ENCODE data around the gene R3HDM2.

The R3HDM2 gene

DNA sequence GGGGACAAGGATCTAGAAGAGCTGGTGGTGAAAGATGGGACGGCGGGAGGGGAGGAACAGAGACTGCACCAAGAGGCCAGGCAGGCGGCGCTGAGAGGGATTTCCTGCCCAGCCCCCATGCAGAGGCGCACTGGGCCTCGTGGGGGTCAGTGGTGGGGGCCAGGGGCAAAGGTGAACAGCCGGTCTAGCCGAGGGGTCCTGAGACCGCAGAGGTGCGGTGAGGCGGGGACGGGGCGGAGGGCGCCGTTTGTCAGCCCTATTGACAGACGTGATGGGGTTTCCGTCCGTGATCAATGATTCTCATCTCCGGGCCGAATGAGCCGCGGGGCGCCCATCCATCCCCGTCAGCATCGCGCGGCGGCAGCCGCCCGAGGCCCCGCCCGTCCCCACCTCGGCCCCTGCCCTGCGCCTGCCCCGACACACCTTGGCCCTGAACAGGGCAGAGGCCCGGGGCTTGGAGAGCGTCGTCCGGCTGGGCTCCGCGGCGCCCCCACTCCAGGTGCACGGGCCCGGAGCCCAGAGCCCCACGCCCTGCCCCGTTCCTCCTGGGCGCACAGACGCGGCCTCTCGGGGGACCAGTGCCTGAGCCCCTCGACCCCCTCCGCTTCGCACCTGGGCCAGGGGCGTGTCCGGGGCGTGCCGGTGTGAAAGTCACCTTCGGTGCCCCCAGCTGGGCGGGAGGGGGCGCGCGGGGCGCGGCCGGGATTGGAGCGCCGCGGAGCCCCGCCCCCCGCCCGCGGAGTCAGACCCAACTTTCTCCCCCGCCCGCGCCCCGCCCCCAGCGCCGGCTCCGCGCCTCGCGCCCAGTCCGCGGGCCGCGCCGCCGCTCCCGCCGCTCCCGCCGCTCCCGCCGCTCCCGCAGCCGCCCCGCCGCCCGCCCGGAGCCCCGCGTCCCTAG, 214.6 kb downstream of the R3HDM2 start, which contains the start of gene NXPH4:
Gene NXPH4 (plus strand): TSS at position 781 of the 898 bp plus-strand sequence. CDS start 176 bp downstream, outside the sequence.
- DNase-seq (ENCODE audit: low spot score): no peak

GRCh38 chr12:57215668-57216013, 215.2 kb downstream of the R3HDM2 start:
- no peak for DNase-seq (ENCODE audit: low spot score)

- DNase-seq (ENCODE audit: low spot score): no peak
Observed at GRCh38 chr12:57215065-57215464, 215.8 kb downstream of the R3HDM2 start.

GRCh38 chr12:57214398-57214781, 216.5 kb downstream of the R3HDM2 start:
- DNase-seq (ENCODE audit: low spot score): peak; percentile 62

GRCh38 chr12:57213763-57214397, 217.0 kb downstream of the R3HDM2 start:
- DNase-seq (ENCODE audit: low spot score): no peak

DNA sequence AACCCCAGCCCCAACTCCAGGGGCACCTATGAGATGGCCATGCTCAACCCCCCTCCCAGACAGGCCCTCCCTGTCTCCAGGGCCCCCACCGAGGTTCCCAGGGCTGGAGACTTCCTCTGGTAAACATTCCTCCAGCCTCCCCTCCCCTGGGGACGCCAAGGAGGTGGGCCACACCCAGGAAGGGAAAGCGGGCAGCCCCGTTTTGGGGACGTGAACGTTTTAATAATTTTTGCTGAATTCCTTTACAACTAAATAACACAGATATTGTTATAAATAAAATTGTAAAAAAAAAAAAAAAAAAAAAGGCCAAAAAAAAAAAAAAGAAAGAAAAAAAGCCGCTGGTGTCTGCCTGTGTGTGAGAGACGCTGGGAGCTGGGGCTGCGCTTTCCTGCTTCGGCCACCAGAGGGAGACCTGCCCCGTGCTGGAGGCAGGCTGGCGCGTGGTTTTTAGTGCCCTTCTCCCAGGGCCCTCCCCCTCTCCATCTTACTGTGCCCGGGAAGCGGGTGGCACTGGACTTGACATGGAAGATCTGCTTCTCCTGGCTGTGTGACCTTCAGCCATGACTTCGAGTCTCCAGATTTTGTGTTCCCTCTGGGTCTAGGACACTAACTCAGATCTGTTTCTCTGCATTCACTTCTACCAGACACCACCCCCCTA, 217.7 kb downstream of the R3HDM2 start:
- peak; percentile 90 for DNase-seq (ENCODE audit: low spot score)

GRCh38 chr12:57212701-57213057, 218.2 kb downstream of the R3HDM2 start:
- DNase-seq (ENCODE audit: low spot score): no peak

DNA sequence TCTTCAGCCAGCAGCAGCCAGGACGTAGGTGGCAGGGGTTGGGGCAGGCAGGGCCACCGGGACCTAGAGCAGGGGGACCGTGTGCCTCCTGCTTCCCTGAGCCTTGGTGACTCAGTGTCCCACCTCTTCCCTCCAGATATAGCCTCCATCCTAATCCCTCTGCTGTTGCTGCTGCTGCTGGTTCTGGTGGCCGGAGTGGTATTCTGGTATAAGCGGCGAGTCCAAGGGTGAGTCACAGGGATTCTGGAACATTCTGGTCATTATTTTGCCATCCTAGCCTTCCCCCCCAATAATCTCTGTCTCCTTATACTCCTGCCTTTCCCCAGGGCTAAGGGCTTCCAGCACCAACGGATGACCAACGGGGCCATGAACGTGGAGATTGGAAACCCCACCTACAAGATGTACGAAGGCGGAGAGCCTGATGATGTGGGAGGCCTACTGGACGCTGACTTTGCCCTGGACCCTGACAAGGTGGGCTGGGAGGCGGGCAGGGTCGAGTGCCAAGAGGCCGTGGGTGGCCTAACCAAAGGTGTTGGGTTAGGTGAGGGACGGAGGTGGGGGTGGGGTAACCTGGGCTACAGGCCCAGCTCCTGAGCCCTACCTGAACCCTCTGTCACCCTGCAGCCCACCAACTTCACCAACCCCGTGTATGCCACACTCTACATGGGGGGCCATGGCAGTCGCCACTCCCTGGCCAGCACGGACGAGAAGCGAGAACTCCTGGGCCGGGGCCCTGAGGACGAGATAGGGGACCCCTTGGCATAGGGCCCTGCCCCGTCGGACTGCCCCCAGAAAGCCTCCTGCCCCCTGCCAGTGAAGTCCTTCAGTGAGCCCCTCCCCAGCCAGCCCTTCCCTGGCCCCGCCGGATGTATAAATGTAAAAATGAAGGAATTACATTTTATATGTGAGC, 218.8 kb downstream of the R3HDM2 start:
- DNase-seq (ENCODE audit: low spot score): no peak

DNA sequence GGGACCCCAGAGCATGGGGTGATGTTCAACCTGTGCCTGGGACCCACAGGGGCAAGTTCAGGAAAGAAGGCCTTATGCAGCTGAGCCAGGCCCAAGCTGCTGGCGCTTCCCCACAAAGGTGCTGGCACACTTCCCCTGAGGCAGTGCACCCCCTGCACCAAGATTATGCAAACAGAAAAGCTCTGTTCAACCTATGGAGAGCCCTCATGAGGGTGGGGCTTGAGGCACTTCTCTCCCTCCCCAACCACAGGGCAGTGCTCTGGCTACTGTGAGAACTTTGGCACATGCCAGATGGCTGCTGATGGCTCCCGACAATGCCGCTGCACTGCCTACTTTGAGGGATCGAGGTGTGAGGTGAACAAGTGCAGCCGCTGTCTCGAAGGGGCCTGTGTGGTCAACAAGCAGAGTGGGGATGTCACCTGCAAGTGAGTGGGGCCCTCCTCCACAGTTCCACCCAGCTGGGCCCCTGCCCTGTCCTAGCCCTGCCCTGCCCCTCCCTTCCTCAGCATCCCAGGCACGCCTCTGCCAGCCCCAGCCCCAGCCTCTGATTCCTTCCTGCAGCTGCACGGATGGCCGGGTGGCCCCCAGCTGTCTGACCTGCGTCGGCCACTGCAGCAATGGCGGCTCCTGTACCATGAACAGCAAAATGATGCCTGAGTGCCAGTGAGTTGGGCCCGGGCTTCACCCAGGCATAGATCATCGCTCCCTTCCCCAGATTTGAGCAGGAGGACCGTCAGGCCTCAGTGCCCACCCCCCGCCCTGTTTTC, 219.7 kb downstream of the R3HDM2 start:
- DNase-seq (ENCODE audit: low spot score): no peak

GRCh38 chr12:57210461-57210860, 220.4 kb downstream of the R3HDM2 start:
- DNase-seq (ENCODE audit: low spot score): no peak

- DNase-seq (ENCODE audit: low spot score): no peak
Observed at GRCh38 chr12:57209916-57210315, 220.9 kb downstream of the R3HDM2 start.

GRCh38 chr12:57208631-57209282, 222.1 kb downstream of the R3HDM2 start:
- DNase-seq (ENCODE audit: low spot score): no peak

- DNase-seq (ENCODE audit: low spot score): no peak
Observed at GRCh38 chr12:57207731-57208630, 222.9 kb downstream of the R3HDM2 start.

- DNase-seq (ENCODE audit: low spot score): no peak
Observed at GRCh38 chr12:57205931-57206330, 224.9 kb downstream of the R3HDM2 start.

- no peak for DNase-seq (ENCODE audit: low spot score)
Observed at GRCh38 chr12:57205186-57205585, 225.7 kb downstream of the R3HDM2 start.

- DNase-seq (ENCODE audit: low spot score): no peak
Observed at GRCh38 chr12:57204454-57204853, 226.4 kb downstream of the R3HDM2 start.

- no peak for DNase-seq (ENCODE audit: low spot score)
Observed at GRCh38 chr12:57203791-57204190, 227.1 kb downstream of the R3HDM2 start.
